GM12872 (cell line): ENCODE measurements around the gene GABRA4.

Source experiments
- CTCF ChIP-seq: IDR thresholded peaks from 3 replicates; pipeline ENCODE4 v1.5.1; 2011; ENCODE audit warnings: low read depth, mild to moderate bottlenecking, low read length, moderate library complexity; ENCODE audit not compliant: insufficient read depth

GABRA4 gene

GRCh38 chr4:46979283-46979682 is 14.1 kb downstream of the GABRA4 start:
- TF ChIP-seq CTCF: no peak

GRCh38 chr4:46977245-46977644 is 16.1 kb downstream of the GABRA4 start:
- no peak for TF ChIP-seq CTCF

- TF ChIP-seq CTCF: no peak
Measured at GRCh38 chr4:46975812-46976553, 17.4 kb downstream of the GABRA4 start.

GRCh38 chr4:46974891-46975543 is 18.4 kb downstream of the GABRA4 start:
- TF ChIP-seq CTCF: no peak

- no peak for TF ChIP-seq CTCF
Measured at GRCh38 chr4:46968847-46969246, 24.5 kb downstream of the GABRA4 start.

- TF ChIP-seq CTCF: no peak
Measured at GRCh38 chr4:46967631-46968030, 25.8 kb downstream of the GABRA4 start.

GRCh38 chr4:46958742-46959488 is 34.5 kb downstream of the GABRA4 start:
- no peak for TF ChIP-seq CTCF
